Measurements from ENCODE around the gene C4B. TPM values are rescaled to one million over a fixed set of nuclear protein-coding genes. Genes with fewer than 3 reads are reported as not detected.
"Not testable (repeated sequence)": the region's sequence is repeated elsewhere in the genome, so short reads cannot be mapped to it uniquely, and the experiment has no call there.

The C4B gene
- total and polyA plus RNA-seq, 2 experiments from 2014 or later: 68.9 to 80.0 TPM

DNA sequence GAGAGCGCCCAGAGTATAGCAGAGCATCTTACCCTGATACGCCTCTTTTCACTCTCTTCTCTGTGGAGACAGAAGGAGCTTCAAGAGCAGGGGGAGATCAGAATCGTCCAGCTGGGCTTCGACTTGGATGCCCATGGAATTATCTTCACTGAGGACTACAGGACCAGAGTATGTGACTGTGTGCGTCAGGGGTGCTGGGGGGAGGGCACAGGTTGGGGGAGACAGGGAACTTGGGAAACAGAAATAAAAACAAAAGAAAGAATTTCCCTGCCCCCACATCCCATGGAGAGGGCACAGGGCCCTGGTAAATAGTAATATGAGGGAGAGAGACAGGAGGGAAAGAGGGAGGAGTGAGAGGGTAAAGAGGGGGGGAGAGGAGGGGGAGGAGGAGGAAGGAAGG is 35.8 kb upstream of the C4B start:
- TF ChIP-seq EZH2phosphoT487 (IDR thresholded peaks at IDR 0.05; ENCODE audit: low read depth, severe bottlenecking, unreplicated experiment): no peak
- TF ChIP-seq EZH2 (IDR thresholded peaks at IDR 0.05; ENCODE audit: borderline replicate concordance): no peak
- TF ChIP-seq, protein P1, sequence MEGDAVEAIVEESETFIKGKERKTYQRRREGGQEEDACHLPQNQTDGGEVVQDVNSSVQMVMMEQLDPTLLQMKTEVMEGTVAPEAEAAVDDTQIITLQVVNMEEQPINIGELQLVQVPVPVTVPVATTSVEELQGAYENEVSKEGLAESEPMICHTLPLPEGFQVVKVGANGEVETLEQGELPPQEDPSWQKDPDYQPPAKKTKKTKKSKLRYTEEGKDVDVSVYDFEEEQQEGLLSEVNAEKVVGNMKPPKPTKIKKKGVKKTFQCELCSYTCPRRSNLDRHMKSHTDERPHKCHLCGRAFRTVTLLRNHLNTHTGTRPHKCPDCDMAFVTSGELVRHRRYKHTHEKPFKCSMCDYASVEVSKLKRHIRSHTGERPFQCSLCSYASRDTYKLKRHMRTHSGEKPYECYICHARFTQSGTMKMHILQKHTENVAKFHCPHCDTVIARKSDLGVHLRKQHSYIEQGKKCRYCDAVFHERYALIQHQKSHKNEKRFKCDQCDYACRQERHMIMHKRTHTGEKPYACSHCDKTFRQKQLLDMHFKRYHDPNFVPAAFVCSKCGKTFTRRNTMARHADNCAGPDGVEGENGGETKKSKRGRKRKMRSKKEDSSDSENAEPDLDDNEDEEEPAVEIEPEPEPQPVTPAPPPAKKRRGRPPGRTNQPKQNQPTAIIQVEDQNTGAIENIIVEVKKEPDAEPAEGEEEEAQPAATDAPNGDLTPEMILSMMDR (IDR thresholded peaks at IDR 0.05; ENCODE audit: poor library complexity): no peak
- H3K27me3 ChIP-seq: no peaks in the 10 kb centered on the region
- no peak overlapping the region for H2AFZ ChIP-seq
- H3K9me2 ChIP-seq (replicated peaks; ENCODE audit: insufficient read depth): no peaks in the 10 kb centered on the region
- H3K4me2 ChIP-seq: no peak overlapping the region
- H3K9me3 ChIP-seq (ENCODE audit: low read depth): no peaks in the 10 kb centered on the region
- H3K36me3 ChIP-seq (replicated peaks; ENCODE audit: insufficient read depth, low read depth): no peaks in the 10 kb centered on the region
- H3K79me2 ChIP-seq: peaks cover 10% of the 10 kb centered on the region
- no peak overlapping the region for H3K27ac ChIP-seq
- no peak overlapping the region for H3K4me3 ChIP-seq
- H4K20me1 ChIP-seq (ENCODE audit: insufficient read depth, poor library complexity, severe bottlenecking): no peaks in the 10 kb centered on the region
- 90% methylated on average over 5 of the region's 5 CpGs for WGBS (ENCODE audit: low lambda C conversion rate, missing lambda C conversion rate)
- H3K4me1 ChIP-seq (ENCODE audit: insufficient read depth): no peaks in the 10 kb centered on the region
- DNase-seq (ENCODE audit: low spot score): no peak

DNA sequence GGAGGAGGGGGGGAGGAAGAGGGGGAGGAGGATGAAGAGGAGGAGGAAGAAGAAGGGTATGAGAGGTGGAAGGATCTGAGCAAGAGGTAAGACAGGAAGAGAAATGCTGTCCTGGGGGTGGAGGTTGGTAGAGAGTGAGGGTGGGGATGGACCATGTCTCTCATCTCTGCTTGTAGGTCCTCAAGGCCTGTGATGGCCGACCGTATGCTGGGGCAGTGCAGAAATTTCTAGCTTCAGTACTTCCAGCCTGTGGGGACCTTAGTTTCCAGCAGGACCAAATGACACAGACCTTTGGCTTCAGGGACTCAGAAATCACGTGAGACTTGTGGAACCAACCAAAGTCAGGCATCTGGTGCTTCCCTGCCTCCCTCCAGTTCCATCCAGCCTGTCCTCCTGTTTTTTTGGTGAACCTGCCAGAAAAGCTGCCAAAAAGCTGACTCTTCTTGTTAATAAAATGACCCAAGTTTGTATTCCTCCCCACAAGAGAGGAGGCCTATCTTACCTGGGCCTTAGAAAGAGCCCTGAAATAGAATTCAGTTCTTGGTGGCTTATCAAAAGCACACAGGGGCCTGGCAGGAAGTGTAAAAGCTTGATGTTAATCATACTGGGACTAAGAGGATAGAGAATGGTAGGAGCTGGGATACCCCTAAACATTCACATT is 35.2 kb upstream of the C4B start:
- Histone ChIP-seq H2AFZ (no peak overlapping the region), H4K20me1 (ENCODE audit: insufficient read depth, poor library complexity, severe bottlenecking) (no peaks in the 10 kb centered on the region), H3K4me2 (no peak overlapping the region), H3K27ac (no peak overlapping the region), H3K36me3 (replicated peaks; ENCODE audit: insufficient read depth, low read depth) (no peaks in the 10 kb centered on the region), H3K4me3 (no peak overlapping the region), H3K9me2 (replicated peaks; ENCODE audit: insufficient read depth) (no peaks in the 10 kb centered on the region), H3K27me3 (no peaks in the 10 kb centered on the region), H3K4me1 (ENCODE audit: insufficient read depth) (no peaks in the 10 kb centered on the region), H3K9me3 (ENCODE audit: low read depth) (no peaks in the 10 kb centered on the region), H3K79me2 (peaks cover 5% of the 10 kb centered on the region)
- DNase-seq (ENCODE audit: low spot score): no peak
- 100% methylated on average over 3 of the region's 3 CpGs for WGBS (ENCODE audit: low lambda C conversion rate, missing lambda C conversion rate)
- TF ChIP-seq EZH2 (IDR thresholded peaks at IDR 0.05; ENCODE audit: borderline replicate concordance): no peak
- TF ChIP-seq EZH2phosphoT487 (IDR thresholded peaks at IDR 0.05; ENCODE audit: low read depth, severe bottlenecking, unreplicated experiment): no peak
- TF ChIP-seq, protein P1 (IDR thresholded peaks at IDR 0.05; ENCODE audit: poor library complexity): no peak

DNA sequence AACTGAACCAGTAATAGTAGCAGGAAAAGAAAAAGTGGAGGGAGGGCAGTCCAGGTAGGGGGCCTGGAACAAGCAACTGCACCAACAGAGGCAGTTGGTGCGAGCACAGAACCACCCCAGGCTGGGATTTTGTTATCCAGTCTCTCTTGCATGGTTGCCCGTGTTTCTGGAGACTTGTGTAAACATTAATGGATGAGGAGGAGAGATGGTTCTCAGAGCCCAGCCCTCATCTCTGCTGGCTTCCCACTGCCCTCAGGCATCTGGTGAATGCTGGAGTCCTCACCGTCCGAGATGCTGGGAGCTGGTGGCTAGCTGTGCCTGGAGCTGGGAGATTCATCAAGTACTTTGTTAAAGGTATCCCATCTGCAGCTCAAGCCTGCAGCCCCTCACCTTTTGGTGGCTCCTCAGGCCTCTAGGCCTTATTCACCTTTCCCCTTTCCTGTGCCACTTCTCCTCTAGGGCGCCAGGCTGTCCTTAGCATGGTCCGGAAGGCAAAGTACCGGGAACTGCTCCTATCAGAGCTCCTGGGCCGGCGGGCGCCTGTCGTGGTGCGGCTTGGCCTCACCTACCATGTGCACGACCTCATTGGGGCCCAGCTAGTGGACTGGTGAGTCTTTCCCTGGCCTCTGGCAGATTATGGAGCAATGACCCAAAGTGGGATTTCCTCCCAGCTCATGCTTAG is 34.3 kb upstream of the C4B start:
- H3K4me3 ChIP-seq; H2AFZ ChIP-seq; H4K20me1 ChIP-seq (ENCODE audit: insufficient read depth, poor library complexity, severe bottlenecking); H3K4me1 ChIP-seq (ENCODE audit: insufficient read depth); DNase-seq (ENCODE audit: low spot score); H3K9me2 ChIP-seq (replicated peaks; ENCODE audit: insufficient read depth); H3K27me3 ChIP-seq; H3K36me3 ChIP-seq (replicated peaks; ENCODE audit: insufficient read depth, low read depth); H3K9me3 ChIP-seq (ENCODE audit: low read depth); H3K27ac ChIP-seq; H3K4me2 ChIP-seq; H3K79me2 ChIP-seq: not testable (repeated sequence)
- WGBS (ENCODE audit: low lambda C conversion rate, missing lambda C conversion rate): 93% methylated on average over 13 of the region's 13 CpGs

DNA sequence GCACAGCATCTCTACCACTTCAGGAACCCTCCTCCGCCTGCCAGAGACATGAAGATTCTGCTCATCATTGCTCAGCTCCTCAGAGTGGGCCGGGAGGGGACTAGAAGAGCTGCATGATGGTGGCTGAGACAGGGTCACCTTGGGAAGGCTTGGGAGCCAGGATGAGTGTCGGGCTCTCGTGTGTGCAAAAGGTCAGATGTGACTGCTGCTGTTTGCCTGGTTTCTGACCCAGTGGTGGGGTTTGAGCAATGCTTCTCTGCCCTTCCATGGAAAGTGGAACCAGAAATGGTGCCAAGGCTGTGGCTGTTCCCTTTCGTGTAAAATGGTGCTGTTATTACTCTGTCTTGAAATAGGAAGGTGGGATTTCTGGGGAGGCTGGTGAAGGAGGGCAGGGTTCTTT is 33.6 kb upstream of the C4B start:
- H4K20me1 ChIP-seq (ENCODE audit: insufficient read depth, poor library complexity, severe bottlenecking); H3K9me2 ChIP-seq (replicated peaks; ENCODE audit: insufficient read depth); DNase-seq (ENCODE audit: low spot score); H3K36me3 ChIP-seq (replicated peaks; ENCODE audit: insufficient read depth, low read depth); H3K27ac ChIP-seq; H3K4me3 ChIP-seq; H3K27me3 ChIP-seq; H2AFZ ChIP-seq; H3K4me2 ChIP-seq; H3K4me1 ChIP-seq (ENCODE audit: insufficient read depth); H3K9me3 ChIP-seq (ENCODE audit: low read depth); H3K79me2 ChIP-seq: not testable (repeated sequence)
- no CpG with 5 or more reads among the region's 5 CpGs for WGBS (ENCODE audit: low lambda C conversion rate, missing lambda C conversion rate)

DNA sequence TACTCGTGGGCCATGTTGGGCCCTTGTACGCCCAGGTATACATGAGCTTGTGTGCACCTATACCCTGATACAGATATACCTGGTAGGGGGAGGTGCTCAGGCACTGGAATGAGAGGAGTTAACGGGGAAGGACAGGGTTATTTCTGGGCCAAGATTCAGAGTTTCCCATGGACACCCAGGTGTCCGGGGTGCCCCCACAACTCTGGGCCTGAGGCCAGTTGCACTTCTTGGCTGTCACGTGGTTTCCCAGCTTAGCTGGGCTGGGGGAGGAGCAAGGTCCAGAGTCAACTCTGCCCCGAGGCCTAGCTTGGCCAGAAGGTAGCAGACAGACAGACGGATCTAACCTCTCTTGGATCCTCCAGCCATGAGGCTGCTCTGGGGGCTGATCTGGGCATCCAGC is 32.9 kb upstream of the C4B start, which contains the start of gene C4A:
Gene C4A, plus strand, starts transcription at position 314 of the 400 bp plus-strand sequence. Its CDS starts 51 bp downstream, at position 365.
- H2AFZ ChIP-seq: not testable (repeated sequence)

DNA sequence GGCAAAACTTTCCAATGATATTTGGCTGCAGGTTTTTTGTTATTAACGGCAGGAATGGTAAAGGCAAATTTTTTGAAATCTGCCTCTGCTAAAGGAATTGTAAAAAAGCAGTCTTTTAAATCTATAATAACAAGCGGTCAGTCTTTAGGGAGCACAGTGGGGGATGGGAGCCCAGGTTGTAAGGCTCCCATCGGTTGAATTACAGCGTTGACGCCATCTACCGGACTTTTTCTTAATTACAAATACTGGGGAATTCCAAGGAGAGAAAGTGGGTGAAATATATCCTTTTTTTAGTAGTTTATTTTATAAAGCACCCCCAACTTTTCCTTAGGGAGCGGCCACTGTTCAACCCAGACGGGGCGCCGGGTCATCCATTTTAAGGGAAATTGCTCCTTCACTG is 25.2 kb upstream of the C4B start:
- not testable (repeated sequence) for H3K4me1 ChIP-seq (ENCODE audit: insufficient read depth); DNase-seq (ENCODE audit: low spot score); H3K36me3 ChIP-seq (replicated peaks; ENCODE audit: insufficient read depth, low read depth); H3K4me2 ChIP-seq; H3K9me3 ChIP-seq (ENCODE audit: low read depth); H3K4me3 ChIP-seq; H3K9me2 ChIP-seq (replicated peaks; ENCODE audit: insufficient read depth); H2AFZ ChIP-seq; H3K27me3 ChIP-seq; H3K27ac ChIP-seq; H4K20me1 ChIP-seq (ENCODE audit: insufficient read depth, poor library complexity, severe bottlenecking); H3K79me2 ChIP-seq
- no CpG with 5 or more reads among the region's 10 CpGs for whole genome bisulfite sequencing (ENCODE audit: low lambda C conversion rate, missing lambda C conversion rate)

More for the DNA sequence above, 32.9 kb upstream of the C4B start, which contains the start of gene C4A:
- not testable (repeated sequence) for DNase-seq (ENCODE audit: low spot score); H4K20me1 ChIP-seq (ENCODE audit: insufficient read depth, poor library complexity, severe bottlenecking); H3K4me3 ChIP-seq; H3K79me2 ChIP-seq; H3K27me3 ChIP-seq; H3K4me2 ChIP-seq; H3K9me3 ChIP-seq (ENCODE audit: low read depth); H3K9me2 ChIP-seq (replicated peaks; ENCODE audit: insufficient read depth); H3K4me1 ChIP-seq (ENCODE audit: insufficient read depth); H3K27ac ChIP-seq; H3K36me3 ChIP-seq (replicated peaks; ENCODE audit: insufficient read depth, low read depth)
- WGBS (ENCODE audit: low lambda C conversion rate, missing lambda C conversion rate): no CpG with 5 or more reads among the region's 7 CpGs

DNA sequence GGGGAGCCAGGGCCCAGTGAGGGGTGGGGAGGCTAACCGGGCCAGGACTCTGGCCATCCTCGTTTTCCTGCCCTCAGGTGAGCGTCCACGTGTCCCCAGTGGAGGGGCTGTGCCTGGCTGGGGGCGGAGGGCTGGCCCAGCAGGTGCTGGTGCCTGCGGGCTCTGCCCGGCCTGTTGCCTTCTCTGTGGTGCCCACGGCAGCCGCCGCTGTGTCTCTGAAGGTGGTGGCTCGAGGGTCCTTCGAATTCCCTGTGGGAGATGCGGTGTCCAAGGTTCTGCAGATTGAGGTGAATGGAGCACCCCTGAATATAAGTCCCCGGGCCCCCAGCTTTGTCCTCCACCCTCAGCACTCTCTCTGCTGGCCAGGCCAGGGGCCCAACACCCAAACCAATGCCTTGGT is 20.2 kb upstream of the C4B start:
- H3K4me3 ChIP-seq; H2AFZ ChIP-seq; H3K4me2 ChIP-seq; DNase-seq (ENCODE audit: low spot score); H3K9me3 ChIP-seq (ENCODE audit: low read depth); H3K4me1 ChIP-seq (ENCODE audit: insufficient read depth); H3K27me3 ChIP-seq; H3K27ac ChIP-seq; H4K20me1 ChIP-seq (ENCODE audit: insufficient read depth, poor library complexity, severe bottlenecking); H3K79me2 ChIP-seq; H3K36me3 ChIP-seq (replicated peaks; ENCODE audit: insufficient read depth, low read depth); H3K9me2 ChIP-seq (replicated peaks; ENCODE audit: insufficient read depth): not testable (repeated sequence)
- WGBS (ENCODE audit: low lambda C conversion rate, missing lambda C conversion rate): 93% methylated on average over 7 of the region's 14 CpGs
